K562 (cell line): ENCODE results near the gene MGAT5. TPM values are rescaled to one million over a fixed set of nuclear protein-coding genes. Genes with fewer than 3 reads are reported as not detected.

ENCODE experiments used
- ATAC-seq: fragments of 200-7000 bp; cut with Tn5 transposase; 3 replicates; pipeline ENCODE4 v1.9.1; 2020; ENCODE audit warnings: moderate library complexity
- BruUV-seq: library from RNA; stranded (reverse); fragments of 400-500 nt; replicated peaks from 2 replicates; lab custom pipeline; 2021; lab: Mats Ljungman, UMichigan
- CTCF ChIA-PET: fragments of 300-600 bp; formaldehyde crosslinking; extraction: SDS; loops from one replicate; lab custom pipeline; 2021; ENCODE audit warnings: low intra/inter-chr PET ratio; lab: Yijun Ruan, JAX
- POLR2A ChIA-PET: fragments of 300-600, 350-650 bp; sonication (Branson Sonifier 250); formaldehyde crosslinking; extraction: SDS; loops from one replicate; lab custom pipeline; 2021; ENCODE audit warnings: antibody characterized with exemption, inconsistent platforms; lab: Yijun Ruan, JAX
- DNase-seq, 4 experiments: peaks; one replicate each; pipeline versions ENCODE4 v3.0.0 to v3.0.0-alpha.2; 2011 to 2018; ENCODE audit warnings: low spot score in 3 of 4, mixed read lengths in 3 of 4; ENCODE audit errors: extremely low read depth in 1 of 4
- FAIRE-seq: peaks from 2 replicates; lab custom pipeline; 2011; peaks lifted over from hg19 to GRCh38; lab: Jason Lieb, UNC
- H2AFZ ChIP-seq: 2 replicates; pipeline ENCODE4 v1.6.0; 2011; ENCODE audit warnings: low read depth, low read length, control low read depth, inconsistent platforms
- H3K27ac ChIP-seq: fragments of 200-600 bp; 3 replicates; pipeline ENCODE4 v1.8.0; 2011; ENCODE audit warnings: low read depth, mild to moderate bottlenecking, control low read depth, inconsistent platforms, low read length, moderate library complexity, mixed read lengths; ENCODE audit errors: extremely low read depth
- H3K27me3 ChIP-seq, 2 experiments: fragments of 300-600 bp in 1 of 2; 2 replicates in 1 of 2; 3 replicates in 1 of 2; pipeline versions ENCODE4 v1.6.0 to v1.8.0; 2011; ENCODE audit warnings: inconsistent platforms in 2 of 2, low read length in 2 of 2, mild to moderate bottlenecking in 1 of 2, mixed read lengths in 1 of 2, moderate library complexity in 1 of 2; ENCODE audit not compliant: control insufficient read depth in 2 of 2, insufficient read depth in 2 of 2
- H3K36me3 ChIP-seq: fragments of 300-600 bp; 3 replicates; pipeline ENCODE4 v1.8.0; 2011; ENCODE audit warnings: mild to moderate bottlenecking, low read length, inconsistent platforms; ENCODE audit not compliant: control insufficient read depth, insufficient read depth
- H3K4me1 ChIP-seq, 2 experiments: fragments of 200-600 bp in 1 of 2; replicated peaks in 1 of 2; 2 replicates in 1 of 2; 3 replicates in 1 of 2; pipeline versions ENCODE4 v1.5.1 to v1.8.0; 2011; ENCODE audit warnings: inconsistent platforms in 2 of 2, low read length in 2 of 2, mild to moderate bottlenecking in 1 of 2, mixed read lengths in 1 of 2, moderate library complexity in 1 of 2; ENCODE audit not compliant: control insufficient read depth in 2 of 2, insufficient read depth in 2 of 2
- H3K4me2 ChIP-seq: 2 replicates; pipeline ENCODE4 v1.6.1; 2011; ENCODE audit warnings: low read length, control low read depth, inconsistent platforms, mixed read lengths; ENCODE audit not compliant: insufficient read depth
- H3K4me3 ChIP-seq: fragments of 200-600 bp; sonication (generic), shearing (Covaris generic); 2 replicates; pipeline ENCODE4 v1.5.1; 2016; ENCODE audit warnings: control low read depth, inconsistent platforms
- H3K79me2 ChIP-seq: fragments of 200-600 bp; 3 replicates; pipeline ENCODE4 v1.8.0; 2011; ENCODE audit warnings: low read length, inconsistent platforms; ENCODE audit not compliant: control insufficient read depth, insufficient read depth
- H3K9ac ChIP-seq, 2 experiments: 2 replicates each; pipeline versions ENCODE4 v1.6.0 to v1.6.1; 2011; ENCODE audit warnings: low read depth in 2 of 2, low read length in 2 of 2, control low read depth in 1 of 2, inconsistent platforms in 1 of 2, mild to moderate bottlenecking in 1 of 2, mixed read lengths in 1 of 2; ENCODE audit not compliant: insufficient read depth in 1 of 2
- H3K9me1 ChIP-seq: one replicate; pipeline ENCODE4 v1.6.0; 2011; ENCODE audit warnings: inconsistent platforms, mild to moderate bottlenecking, low read length, moderate library complexity; ENCODE audit not compliant: control insufficient read depth, insufficient read depth
- H3K9me3 ChIP-seq: replicated peaks from 2 replicates; pipeline ENCODE4 v1.5.1; 2011; ENCODE audit warnings: low read depth, low read length, inconsistent platforms; ENCODE audit not compliant: control insufficient read depth, insufficient read depth
- H4K20me1 ChIP-seq: replicated peaks from 2 replicates; pipeline ENCODE4 v1.6.1; 2011; ENCODE audit warnings: low read length, inconsistent platforms, mixed read lengths; ENCODE audit not compliant: control insufficient read depth, insufficient read depth
- CSDE1 ChIP-seq, 2 experiments: fragments of 450-650 bp; IDR thresholded peaks; 2 replicates each; pipeline ENCODE4 v1.6.1; 2016; ENCODE audit warnings: mild to moderate bottlenecking in 1 of 2
- DPF2 ChIP-seq: fragments of 450-650 bp; IDR thresholded peaks from 2 replicates; pipeline ENCODE4 v1.6.1; 2016
- E2F3 ChIP-seq: fragments of 250-450 bp; sonication (Bioruptor Pico); IDR thresholded peaks from 2 replicates; pipeline ENCODE4 v1.4.0; 2020; ENCODE audit warnings: mild to moderate bottlenecking
- PKNOX1 ChIP-seq: fragments of 450-650 bp; IDR thresholded peaks from 2 replicates; pipeline ENCODE4 v1.6.1; 2016
- U2AF1 ChIP-seq: fragments of 200-400 bp; formaldehyde crosslinking; optimal IDR thresholded peaks from 2 replicates; pipeline ENCODE3; 2017; ENCODE audit warnings: mild to moderate bottlenecking, low read depth, low read length, moderate library complexity
- XRCC4 ChIP-seq: IDR thresholded peaks from one replicate; pipeline ENCODE4 v1.6.1; 2011; ENCODE audit not compliant: insufficient read depth, insufficient read length; ENCODE audit errors: extremely low read depth
- ZNF830 ChIP-seq: fragments of 250-450 bp; sonication (Bioruptor Pico); IDR thresholded peaks from 2 replicates; pipeline ENCODE4 v1.5.0; 2021; ENCODE audit warnings: mild to moderate bottlenecking
- WGBS: fragments of 100-300 bp; shearing (Covaris generic); methylation state at CpG from one replicate; pipeline ENCODE4 v1.1.6; 2016; ENCODE audit warnings: low coverage, mixed read lengths; ENCODE audit not compliant: insufficient coverage; ENCODE audit errors: missing lambda C conversion rate; 5-methylcytosine and 5-hydroxymethylcytosine counted together
- in situ Hi-C: fragments of 300-500 bp; cut with MboI; formaldehyde crosslinking; loops from 4 replicates; pipeline ENCODE4 v1.15.0; 2018; ENCODE audit warnings: inconsistent platforms, mixed read lengths
- intact Hi-C: fragments of 100-400 bp; cut with micrococcal nuclease; formaldehyde crosslinking; loops from 2 replicates; pipeline ENCODE4 v1.14.2; 2022
- polyA plus RNA-seq, 8 experiments: library from polyadenylated mRNA; depleted of rRNA in 4 of 8; stranded (reverse) in 5 of 8; unstranded in 3 of 8; fragments of >200 nt; fragmentation: Nextera tagmentation in 2 of 8; fragmentation: Illumina TruSeq in 1 of 8; extraction: Ambion mirVana in 2 of 8; extraction: Trizol in 1 of 8; gene quantifications; 2 replicates each; pipeline versions ENCODE4 v1.2.1 to v1.2.3, GENCODE V29; 2011 to 2014; ENCODE audit warnings: inconsistent platforms in 1 of 8, missing spikeins in 1 of 8
- total RNA-seq, 7 experiments: library from RNA; depleted of rRNA in 6 of 7; stranded (reverse); fragments of >200 nt in 6 of 7; fragmentation: Illumina TruSeq in 2 of 7; extraction: Trizol in 2 of 7; gene quantifications; 2 replicates each; pipeline versions ENCODE4 v1.2.1 to v1.2.3, GENCODE V29; 2011 to 2021; ENCODE audit warnings: low replicate concordance in 1 of 7
- TF ChIP-seq, protein P1 (sequence below): fragments of 250-450 bp; sonication (Bioruptor Pico); IDR thresholded peaks from 2 replicates; pipeline ENCODE4 v1.4.0; 2020; ENCODE audit warnings: mild to moderate bottlenecking, moderate library complexity, borderline replicate concordance
- TF ChIP-seq, protein P2 (sequence below): conservative IDR thresholded peaks from 2 replicates; pipeline ENCODE4 v1.6.1; 2011; ENCODE audit warnings: low read depth, mild to moderate bottlenecking, low read length; ENCODE audit not compliant: control insufficient read depth
- TF ChIP-seq, protein P3 (sequence below): sonication (generic); formaldehyde crosslinking; IDR thresholded peaks from 2 replicates; pipeline ENCODE4 v1.8.0; 2023; ENCODE audit warnings: missing genetic modification reagents, mild to moderate bottlenecking, borderline replicate concordance

MGAT5 gene
- total and polyA plus RNA-seq, 9 of the 15 experiments (the other 6 are each of a cell fraction or from before 2014, with no cell fraction given) = 1.6 to 18.6 (median 11.1) TPM

DNA sequence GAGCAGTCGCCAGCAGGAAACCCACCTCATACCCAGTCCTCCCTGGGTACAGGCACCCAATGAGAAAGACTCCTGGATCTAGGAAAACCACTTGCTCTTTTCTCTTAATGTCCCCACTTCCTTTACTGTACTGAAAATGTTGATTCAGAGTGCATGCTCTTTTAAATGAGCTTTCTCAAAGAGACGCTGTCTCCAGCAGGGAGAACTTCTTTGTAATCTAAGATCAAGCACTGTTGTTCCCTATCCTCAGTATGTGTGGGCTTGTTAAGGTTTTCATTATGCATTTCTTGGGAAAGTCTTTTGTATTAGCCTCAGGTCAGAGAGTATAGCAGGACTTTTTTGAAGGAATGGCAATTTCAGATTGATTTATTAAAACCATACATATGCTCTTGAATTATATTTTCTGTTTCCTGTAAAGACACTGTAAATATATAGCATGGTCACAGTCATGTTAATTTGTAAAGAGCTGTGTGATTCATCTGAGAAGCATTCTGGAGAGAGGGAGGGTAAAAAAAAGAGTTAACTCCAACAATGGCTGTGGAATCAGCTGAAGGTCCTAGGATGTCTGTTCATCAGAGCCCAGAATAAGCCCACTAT lies 178.1 kb downstream of the MGAT5 start (continued):
- TF ChIP-seq, protein P1, sequence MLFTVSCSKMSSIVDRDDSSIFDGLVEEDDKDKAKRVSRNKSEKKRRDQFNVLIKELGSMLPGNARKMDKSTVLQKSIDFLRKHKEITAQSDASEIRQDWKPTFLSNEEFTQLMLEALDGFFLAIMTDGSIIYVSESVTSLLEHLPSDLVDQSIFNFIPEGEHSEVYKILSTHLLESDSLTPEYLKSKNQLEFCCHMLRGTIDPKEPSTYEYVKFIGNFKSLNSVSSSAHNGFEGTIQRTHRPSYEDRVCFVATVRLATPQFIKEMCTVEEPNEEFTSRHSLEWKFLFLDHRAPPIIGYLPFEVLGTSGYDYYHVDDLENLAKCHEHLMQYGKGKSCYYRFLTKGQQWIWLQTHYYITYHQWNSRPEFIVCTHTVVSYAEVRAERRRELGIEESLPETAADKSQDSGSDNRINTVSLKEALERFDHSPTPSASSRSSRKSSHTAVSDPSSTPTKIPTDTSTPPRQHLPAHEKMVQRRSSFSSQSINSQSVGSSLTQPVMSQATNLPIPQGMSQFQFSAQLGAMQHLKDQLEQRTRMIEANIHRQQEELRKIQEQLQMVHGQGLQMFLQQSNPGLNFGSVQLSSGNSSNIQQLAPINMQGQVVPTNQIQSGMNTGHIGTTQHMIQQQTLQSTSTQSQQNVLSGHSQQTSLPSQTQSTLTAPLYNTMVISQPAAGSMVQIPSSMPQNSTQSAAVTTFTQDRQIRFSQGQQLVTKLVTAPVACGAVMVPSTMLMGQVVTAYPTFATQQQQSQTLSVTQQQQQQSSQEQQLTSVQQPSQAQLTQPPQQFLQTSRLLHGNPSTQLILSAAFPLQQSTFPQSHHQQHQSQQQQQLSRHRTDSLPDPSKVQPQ = no peak

- CTCF ChIA-PET = no interaction called here
- Histone ChIP-seq H3K36me3 (peaks cover 6% of the 10 kb centered on the region; the same call in 2 of the 3 replicates), H3K4me3 (no peak overlapping the region), H3K9me3 (no peaks in the 10 kb centered on the region), H3K4me1 (no peaks in the 10 kb centered on the region), H3K4me2 (no peak overlapping the region), H2AFZ (no peak overlapping the region), H3K9me1 (no peaks in the 10 kb centered on the region), H3K9ac (no peak overlapping the region), H4K20me1 (no peaks in the 10 kb centered on the region), H3K27me3 (no peaks in the 10 kb centered on the region), H3K79me2 (no peaks in the 10 kb centered on the region), H3K27ac (no peak overlapping the region)
- 84% methylated on average over 3 of the region's 3 CpGs for WGBS
- FAIRE-seq = no peak
- in situ Hi-C loops = no loop called here
- POLR2A ChIA-PET = interaction anchor here (0.6 to 0.8 kb wide), 3 partner anchors 14 to 309 kb away, joined by 3 to 4 read pairs (median 3); no protein-coding TSS in a partner anchor
- DNase-seq = no peak
- intact Hi-C loops = no loop called here
- no peak for ATAC-seq
- BruUV-seq = no TSS peak
- TF ChIP-seq PKNOX1 (no peak), ZNF830 (CRISPR knock-in tag) (no peak), DPF2 (no peak), U2AF1 (no peak), XRCC4 (no peak), E2F3 (no peak), CSDE1 (IDR thresholded peaks at IDR 0.05) (no peak)
- TF ChIP-seq, protein P2, sequence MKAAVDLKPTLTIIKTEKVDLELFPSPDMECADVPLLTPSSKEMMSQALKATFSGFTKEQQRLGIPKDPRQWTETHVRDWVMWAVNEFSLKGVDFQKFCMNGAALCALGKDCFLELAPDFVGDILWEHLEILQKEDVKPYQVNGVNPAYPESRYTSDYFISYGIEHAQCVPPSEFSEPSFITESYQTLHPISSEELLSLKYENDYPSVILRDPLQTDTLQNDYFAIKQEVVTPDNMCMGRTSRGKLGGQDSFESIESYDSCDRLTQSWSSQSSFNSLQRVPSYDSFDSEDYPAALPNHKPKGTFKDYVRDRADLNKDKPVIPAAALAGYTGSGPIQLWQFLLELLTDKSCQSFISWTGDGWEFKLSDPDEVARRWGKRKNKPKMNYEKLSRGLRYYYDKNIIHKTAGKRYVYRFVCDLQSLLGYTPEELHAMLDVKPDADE = no peak
- TF ChIP-seq, protein P3, sequence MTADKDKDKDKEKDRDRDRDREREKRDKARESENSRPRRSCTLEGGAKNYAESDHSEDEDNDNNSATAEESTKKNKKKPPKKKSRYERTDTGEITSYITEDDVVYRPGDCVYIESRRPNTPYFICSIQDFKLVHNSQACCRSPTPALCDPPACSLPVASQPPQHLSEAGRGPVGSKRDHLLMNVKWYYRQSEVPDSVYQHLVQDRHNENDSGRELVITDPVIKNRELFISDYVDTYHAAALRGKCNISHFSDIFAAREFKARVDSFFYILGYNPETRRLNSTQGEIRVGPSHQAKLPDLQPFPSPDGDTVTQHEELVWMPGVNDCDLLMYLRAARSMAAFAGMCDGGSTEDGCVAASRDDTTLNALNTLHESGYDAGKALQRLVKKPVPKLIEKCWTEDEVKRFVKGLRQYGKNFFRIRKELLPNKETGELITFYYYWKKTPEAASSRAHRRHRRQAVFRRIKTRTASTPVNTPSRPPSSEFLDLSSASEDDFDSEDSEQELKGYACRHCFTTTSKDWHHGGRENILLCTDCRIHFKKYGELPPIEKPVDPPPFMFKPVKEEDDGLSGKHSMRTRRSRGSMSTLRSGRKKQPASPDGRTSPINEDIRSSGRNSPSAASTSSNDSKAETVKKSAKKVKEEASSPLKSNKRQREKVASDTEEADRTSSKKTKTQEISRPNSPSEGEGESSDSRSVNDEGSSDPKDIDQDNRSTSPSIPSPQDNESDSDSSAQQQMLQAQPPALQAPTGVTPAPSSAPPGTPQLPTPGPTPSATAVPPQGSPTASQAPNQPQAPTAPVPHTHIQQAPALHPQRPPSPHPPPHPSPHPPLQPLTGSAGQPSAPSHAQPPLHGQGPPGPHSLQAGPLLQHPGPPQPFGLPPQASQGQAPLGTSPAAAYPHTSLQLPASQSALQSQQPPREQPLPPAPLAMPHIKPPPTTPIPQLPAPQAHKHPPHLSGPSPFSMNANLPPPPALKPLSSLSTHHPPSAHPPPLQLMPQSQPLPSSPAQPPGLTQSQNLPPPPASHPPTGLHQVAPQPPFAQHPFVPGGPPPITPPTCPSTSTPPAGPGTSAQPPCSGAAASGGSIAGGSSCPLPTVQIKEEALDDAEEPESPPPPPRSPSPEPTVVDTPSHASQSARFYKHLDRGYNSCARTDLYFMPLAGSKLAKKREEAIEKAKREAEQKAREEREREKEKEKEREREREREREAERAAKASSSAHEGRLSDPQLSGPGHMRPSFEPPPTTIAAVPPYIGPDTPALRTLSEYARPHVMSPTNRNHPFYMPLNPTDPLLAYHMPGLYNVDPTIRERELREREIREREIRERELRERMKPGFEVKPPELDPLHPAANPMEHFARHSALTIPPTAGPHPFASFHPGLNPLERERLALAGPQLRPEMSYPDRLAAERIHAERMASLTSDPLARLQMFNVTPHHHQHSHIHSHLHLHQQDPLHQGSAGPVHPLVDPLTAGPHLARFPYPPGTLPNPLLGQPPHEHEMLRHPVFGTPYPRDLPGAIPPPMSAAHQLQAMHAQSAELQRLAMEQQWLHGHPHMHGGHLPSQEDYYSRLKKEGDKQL = no peak
Measured at GRCh38 chr2:134432435-134432883, 178.6 kb downstream of the MGAT5 start.
